Activated B cell treated with CpG ODN at 0.5 μM for 24 hours (primary cell): ENCODE data around the gene PHLDB3. TPM values are rescaled to one million over a fixed set of nuclear protein-coding genes. Genes with fewer than 3 reads are reported as not detected.

Experiments
- ATAC-seq: fragments of 200-7000 bp; cut with Tn5 transposase; one replicate; pipeline ENCODE4 v1.10.0; 2021; ENCODE audit warnings: low read depth, mild to moderate bottlenecking, moderate library complexity
- CTCF ChIA-PET: fragments of 350-600 bp; sonication (Branson Sonifier 250); formaldehyde crosslinking; loops from one replicate; lab custom pipeline; 2021; ENCODE audit warnings: antibody characterized with exemption; lab: Charles Lee
- POLR2A ChIA-PET: fragments of 350-600 bp; sonication (Branson Sonifier 250); formaldehyde crosslinking; loops from one replicate; lab custom pipeline; 2021; ENCODE audit warnings: antibody characterized with exemption; lab: Charles Lee
- DNase-seq: peaks from one replicate; pipeline ENCODE4 v3.0.0; 2022
- H3K27ac Mint-ChIP-seq: one replicate; pipeline ENCODE4 v1.8.0; 2020; ENCODE audit warnings: mixed read lengths
- H3K27me3 Mint-ChIP-seq: one replicate; pipeline ENCODE4 v1.8.0; 2021; ENCODE audit warnings: mixed read lengths
- H3K36me3 Mint-ChIP-seq: one replicate; pipeline ENCODE4 v1.8.0; 2021; ENCODE audit warnings: low read depth, mixed read lengths
- H3K4me1 Mint-ChIP-seq: one replicate; pipeline ENCODE4 v1.8.0; 2021; ENCODE audit warnings: mixed read lengths
- H3K4me3 Mint-ChIP-seq: one replicate; pipeline ENCODE4 v1.8.0; 2020; ENCODE audit warnings: mild to moderate bottlenecking, mixed read lengths
- H3K9me3 Mint-ChIP-seq: one replicate; pipeline ENCODE4 v1.8.0; 2020; ENCODE audit warnings: mixed read lengths
- CTCF ChIP-seq: fragments of 200-600 bp; IDR thresholded peaks from one replicate; pipeline ENCODE4 v1.8.0; 2022; ENCODE audit warnings: antibody characterized with exemption, mild to moderate bottlenecking
- intact Hi-C: fragments of 100-400 bp; cut with micrococcal nuclease; formaldehyde crosslinking; loops from one replicate; pipeline ENCODE4 v1.15.1; 2024
- total RNA-seq: library from RNA; stranded (reverse); gene quantifications from 2 replicates; pipeline ENCODE4 v1.2.3, GENCODE V29; 2022

Gene PHLDB3
- total RNA-seq, 1 donor from 2014 or later, result 32.2 TPM

DNA sequence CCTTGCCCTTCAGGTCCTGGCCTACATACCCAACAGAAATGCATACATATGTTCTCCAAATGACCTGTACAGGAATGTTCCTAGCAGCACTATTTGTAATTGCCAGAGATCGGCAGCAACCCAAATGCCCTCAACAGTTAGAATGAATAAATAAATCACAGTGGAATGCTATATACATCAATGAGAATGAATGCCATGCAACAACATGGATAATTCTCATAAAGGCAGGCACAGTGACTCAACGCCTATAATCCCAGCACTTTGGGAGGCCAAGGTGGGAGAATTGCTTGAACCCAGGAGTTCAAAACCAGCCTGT is 71.2 kb downstream of the PHLDB3 start:
- H3K27ac Mint-ChIP-seq, result no peak overlapping the region
- no peaks in the 10 kb centered on the region for H3K36me3 Mint-ChIP-seq
- H3K4me1 Mint-ChIP-seq, result peaks cover 33% of the 10 kb centered on the region
- intact Hi-C loops, result loop anchor here (1.0 to 2.0 kb wide), 2 partner anchors 13 to 376 kb away; no protein-coding TSS in a partner anchor
- TF ChIP-seq CTCF, result no peak
- no peaks in the 10 kb centered on the region for H3K9me3 Mint-ChIP-seq
- ChIA-PET CTCF (interaction anchor here (1.0 to 6.6 kb wide), 5 partner anchors 11 to 121 kb away, joined by 3 to 55 read pairs (median 5); no protein-coding TSS in a partner anchor), POLR2A (interaction anchor here (1.0 to 1.2 kb wide), 2 partner anchors 71 to 86 kb away, joined by 3 to 15 read pairs; no protein-coding TSS in a partner anchor)
- DNase-seq (no peak), ATAC-seq (no peak)
- no peak overlapping the region for H3K4me3 Mint-ChIP-seq
- H3K27me3 Mint-ChIP-seq, result no peaks in the 10 kb centered on the region

GRCh38 chr19:43430976-43431375 is 73.6 kb downstream of the PHLDB3 start:
- Mint-ChIP-seq H3K4me1 (peaks cover 22% of the 10 kb centered on the region), H3K9me3 (no peaks in the 10 kb centered on the region), H3K27me3 (no peaks in the 10 kb centered on the region), H3K36me3 (no peaks in the 10 kb centered on the region), H3K4me3 (no peak overlapping the region), H3K27ac (no peak overlapping the region)
- CTCF ChIA-PET, result interaction anchor here (0.8 to 6.6 kb wide), 3 partner anchors 8 to 88 kb away, joined by 3 to 55 read pairs (median 5); no protein-coding TSS in a partner anchor
- DNase-seq (no peak), ATAC-seq (no peak)
- TF ChIP-seq CTCF, result no peak
- POLR2A ChIA-PET, result no interaction called here
- intact Hi-C loops, result no loop called here

DNA sequence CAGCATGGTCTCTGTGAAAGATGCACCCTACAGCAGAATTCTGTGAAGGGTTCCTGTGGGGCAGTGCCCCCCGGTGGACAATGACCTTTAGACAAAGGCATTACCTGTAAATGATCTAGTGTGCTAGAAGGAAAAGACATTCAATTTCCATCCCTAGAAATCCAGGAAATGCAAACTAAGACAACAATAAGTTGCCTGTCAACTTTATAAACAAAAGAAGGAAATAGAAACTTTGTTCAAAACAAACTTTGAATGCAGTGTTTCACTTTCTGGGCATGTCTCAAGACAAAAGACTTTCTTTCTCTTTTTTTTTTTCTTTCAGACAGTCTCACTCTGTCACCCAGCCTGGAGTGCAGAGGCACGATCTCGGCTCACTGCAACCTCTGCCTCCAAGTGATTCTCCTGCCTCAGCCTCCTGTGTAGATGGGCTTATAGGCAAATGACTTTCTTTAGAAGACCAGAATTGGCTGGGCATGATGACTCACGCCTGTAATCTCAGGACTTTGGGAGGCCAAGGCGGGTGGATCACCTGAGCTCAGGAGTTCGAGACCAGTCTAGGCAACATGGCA is 74.3 kb downstream of the PHLDB3 start:
- Mint-ChIP-seq H3K27me3 (no peaks in the 10 kb centered on the region), H3K36me3 (no peaks in the 10 kb centered on the region), H3K4me1 (peaks cover 19% of the 10 kb centered on the region), H3K27ac (no peak overlapping the region), H3K4me3 (no peak overlapping the region), H3K9me3 (no peaks in the 10 kb centered on the region)
- ATAC-seq (no peak), DNase-seq (no peak)
- no peak for TF ChIP-seq CTCF
- intact Hi-C loops, result no loop called here
- ChIA-PET POLR2A (no interaction called here), CTCF (interaction anchor here (1.4 to 6.6 kb wide), 2 partner anchors 9 to 89 kb away, joined by 3 to 55 read pairs; no protein-coding TSS in a partner anchor)

DNA sequence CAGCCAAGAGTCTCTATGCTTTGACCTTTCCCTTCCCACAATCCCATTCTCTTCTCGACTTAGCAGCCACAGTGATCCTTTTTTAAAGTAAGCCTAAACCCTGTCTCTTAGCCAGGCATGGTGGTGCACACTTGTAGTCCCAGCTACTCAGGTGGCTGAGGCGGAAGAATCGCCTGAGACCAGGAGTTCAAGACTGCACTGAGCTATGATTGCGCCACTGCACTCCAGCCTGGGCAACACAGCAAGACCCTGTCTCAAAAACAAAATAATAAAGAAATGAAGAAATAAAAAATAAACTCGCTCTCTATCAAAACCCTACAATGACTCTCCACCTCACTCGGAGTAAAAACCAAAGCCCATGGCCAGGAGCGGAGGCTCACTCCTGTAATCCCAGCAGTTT is 75.2 kb downstream of the PHLDB3 start:
- Mint-ChIP-seq H3K4me1 (peaks cover 18% of the 10 kb centered on the region), H3K27ac (no peak overlapping the region), H3K9me3 (no peaks in the 10 kb centered on the region), H3K4me3 (no peak overlapping the region), H3K36me3 (no peaks in the 10 kb centered on the region), H3K27me3 (no peaks in the 10 kb centered on the region)
- no peak for TF ChIP-seq CTCF
- ChIA-PET CTCF (interaction anchor here (0.8 to 1.7 kb wide), 3 partner anchors 13 to 90 kb away, joined by 3 to 5 read pairs (median 4); no protein-coding TSS in a partner anchor), POLR2A (no interaction called here)
- DNase-seq (no peak), ATAC-seq (no peak)
- intact Hi-C loops, result no loop called here

DNA sequence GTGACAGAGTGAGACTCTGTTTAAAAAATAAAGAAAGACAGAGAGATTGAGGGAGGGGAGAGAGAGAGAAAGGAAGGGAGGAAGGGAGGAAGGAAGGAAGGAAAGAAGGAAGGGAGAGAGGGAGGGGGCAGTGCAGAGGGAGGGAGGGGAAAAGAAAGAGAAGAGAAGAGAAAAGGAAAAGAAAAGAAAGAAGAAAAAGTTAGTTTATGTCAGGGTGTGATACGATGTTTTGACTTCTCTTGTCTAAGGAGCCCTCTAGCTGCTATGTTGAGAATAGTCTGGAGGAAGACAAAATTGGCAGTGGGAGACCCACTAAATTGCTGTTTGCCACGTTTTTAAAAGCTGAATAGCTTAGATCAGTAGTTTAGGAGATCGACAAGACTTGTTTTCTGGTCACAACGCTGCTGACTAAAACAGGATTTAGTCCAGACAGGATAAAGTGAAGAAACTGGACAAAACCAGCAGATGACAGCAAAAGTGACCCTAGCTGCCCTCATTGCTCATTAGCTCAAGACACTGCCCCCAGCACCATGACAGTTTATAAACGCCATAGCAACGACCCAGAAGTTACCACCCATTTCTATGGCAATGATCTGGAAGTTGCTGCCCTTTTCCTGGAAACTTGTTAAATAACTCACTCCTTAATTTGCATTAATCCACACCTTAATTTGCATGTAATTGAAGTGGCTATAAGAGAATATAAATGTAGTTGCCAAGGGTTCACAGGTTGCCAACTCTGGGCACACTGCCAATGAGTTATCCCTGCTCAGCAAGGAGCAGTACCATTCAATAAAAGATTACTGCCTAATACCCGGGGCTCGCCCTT is 78.8 kb downstream of the PHLDB3 start:
- Mint-ChIP-seq H3K27ac (no peak overlapping the region), H3K9me3 (no peaks in the 10 kb centered on the region), H3K4me3 (no peak overlapping the region), H3K27me3 (no peaks in the 10 kb centered on the region), H3K36me3 (no peaks in the 10 kb centered on the region), H3K4me1 (peaks cover 8% of the 10 kb centered on the region)
- TF ChIP-seq CTCF, result no peak
- DNase-seq (no peak), ATAC-seq (no peak)
- intact Hi-C loops, result no loop called here
- CTCF ChIA-PET, result interaction anchor here (1.0 kb wide), 1 partner anchor 13 kb away, joined by 3 read pairs; no protein-coding TSS in a partner anchor
- POLR2A ChIA-PET, result interaction anchor here (0.7 kb wide), 1 partner anchor 110 kb away, joined by 10 read pairs; no protein-coding TSS in a partner anchor
